Neural progenitor cell (in vitro differentiated cells): ENCODE data around the gene C11orf21.

ENCODE experiments used
- EZH2 ChIP-seq: fragments of 200-600 bp; sonication (generic); IDR thresholded peaks from 2 replicates; pipeline ENCODE4 v1.6.1; 2017; ENCODE audit warnings: antibody characterized with exemption, mild to moderate bottlenecking, moderate library complexity
- TF ChIP-seq, protein P1 (sequence below): fragments of 200-600 bp; sonication (generic); IDR thresholded peaks from 2 replicates; pipeline ENCODE4 v1.5.1; 2017; ENCODE audit warnings: antibody characterized with exemption, mild to moderate bottlenecking

DNA sequence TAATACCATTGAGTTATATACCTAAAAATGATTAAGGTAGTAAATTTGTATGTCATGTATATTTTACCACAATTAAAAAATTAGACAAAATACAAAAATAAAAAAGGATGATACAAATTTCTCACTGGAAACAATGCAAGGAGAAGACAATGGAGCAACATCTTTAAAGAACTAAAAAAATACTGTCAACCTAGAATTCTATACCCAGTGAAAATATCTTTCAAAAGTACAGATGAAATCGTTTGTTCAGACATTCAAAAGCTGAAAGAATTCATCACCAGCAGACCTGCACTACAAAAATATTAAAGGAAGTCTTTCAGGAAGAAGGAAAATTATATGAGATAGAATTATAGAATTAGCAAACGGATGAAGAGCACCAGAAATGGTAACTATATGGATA lies 21.5 kb downstream of the C11orf21 start:
- TF ChIP-seq, protein P1, sequence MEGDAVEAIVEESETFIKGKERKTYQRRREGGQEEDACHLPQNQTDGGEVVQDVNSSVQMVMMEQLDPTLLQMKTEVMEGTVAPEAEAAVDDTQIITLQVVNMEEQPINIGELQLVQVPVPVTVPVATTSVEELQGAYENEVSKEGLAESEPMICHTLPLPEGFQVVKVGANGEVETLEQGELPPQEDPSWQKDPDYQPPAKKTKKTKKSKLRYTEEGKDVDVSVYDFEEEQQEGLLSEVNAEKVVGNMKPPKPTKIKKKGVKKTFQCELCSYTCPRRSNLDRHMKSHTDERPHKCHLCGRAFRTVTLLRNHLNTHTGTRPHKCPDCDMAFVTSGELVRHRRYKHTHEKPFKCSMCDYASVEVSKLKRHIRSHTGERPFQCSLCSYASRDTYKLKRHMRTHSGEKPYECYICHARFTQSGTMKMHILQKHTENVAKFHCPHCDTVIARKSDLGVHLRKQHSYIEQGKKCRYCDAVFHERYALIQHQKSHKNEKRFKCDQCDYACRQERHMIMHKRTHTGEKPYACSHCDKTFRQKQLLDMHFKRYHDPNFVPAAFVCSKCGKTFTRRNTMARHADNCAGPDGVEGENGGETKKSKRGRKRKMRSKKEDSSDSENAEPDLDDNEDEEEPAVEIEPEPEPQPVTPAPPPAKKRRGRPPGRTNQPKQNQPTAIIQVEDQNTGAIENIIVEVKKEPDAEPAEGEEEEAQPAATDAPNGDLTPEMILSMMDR, result no peak
- no peak for TF ChIP-seq EZH2
